MV-4-11 (cell line): Measurements from ENCODE around the gene ERFE.
"Not testable (repeated sequence)": the region's sequence is repeated elsewhere in the genome, so short reads cannot be mapped to it uniquely, and the experiment has no call there.

Experiments
- DNase-seq: peaks from one replicate; lab custom pipeline; 2025; lab: John Stamatoyannopoulos, UW

Gene ERFE

DNA sequence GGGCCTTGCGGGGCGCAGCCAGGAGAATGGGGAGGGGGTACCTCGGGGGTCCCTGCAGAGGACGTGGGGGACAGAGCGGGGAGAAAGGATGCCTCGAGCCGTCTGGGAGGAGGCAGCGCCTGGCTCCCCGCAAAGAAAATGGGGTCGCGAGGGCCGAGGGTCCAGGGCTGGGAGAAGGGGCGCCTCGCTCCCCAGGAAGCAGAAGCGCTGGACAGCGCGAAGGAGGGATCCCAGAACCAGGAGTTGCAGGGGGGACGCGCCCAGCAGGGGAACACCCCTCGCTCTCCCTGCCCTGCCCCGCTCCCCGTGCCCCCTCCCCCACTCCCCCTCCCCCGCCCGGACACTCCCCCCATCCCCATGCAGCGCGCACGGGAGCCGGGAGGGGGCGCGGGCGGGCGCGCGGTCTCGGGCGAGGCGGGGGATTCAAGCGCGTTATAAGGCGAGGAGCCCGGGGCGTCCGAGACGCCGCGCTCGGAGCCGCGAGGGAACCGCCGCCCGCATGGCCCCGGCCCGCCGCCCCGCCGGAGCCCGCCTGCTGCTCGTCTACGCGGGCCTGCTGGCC, at the start of gene ERFE:
Gene ERFE, plus strand, starts transcription at position 462 of the 562 bp plus-strand sequence. Its CDS starts 38 bp downstream, at position 500.
- peak; percentile 4 for DNase-seq

DNA sequence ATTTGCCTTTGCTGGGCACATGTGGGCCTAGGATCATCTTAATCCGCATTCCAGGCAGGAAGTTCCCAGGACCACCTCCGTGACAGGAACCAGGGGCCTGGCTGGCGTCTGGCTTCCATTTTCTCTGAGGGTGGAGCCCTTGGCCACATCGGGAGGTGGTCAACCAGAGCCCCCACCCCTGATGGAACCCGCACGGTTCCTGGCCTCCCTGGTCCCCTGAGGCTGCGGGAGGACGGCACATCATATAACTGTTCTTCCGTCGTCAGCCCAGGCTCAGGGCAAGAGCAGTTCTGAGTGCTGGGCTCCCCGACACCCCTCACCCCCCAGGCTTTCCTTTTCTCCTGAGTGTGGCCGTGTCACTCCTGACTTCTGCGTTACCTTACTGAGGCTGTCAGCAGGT, 45.2 kb upstream of the ERFE start:
- DNase-seq, result no peak

DNA sequence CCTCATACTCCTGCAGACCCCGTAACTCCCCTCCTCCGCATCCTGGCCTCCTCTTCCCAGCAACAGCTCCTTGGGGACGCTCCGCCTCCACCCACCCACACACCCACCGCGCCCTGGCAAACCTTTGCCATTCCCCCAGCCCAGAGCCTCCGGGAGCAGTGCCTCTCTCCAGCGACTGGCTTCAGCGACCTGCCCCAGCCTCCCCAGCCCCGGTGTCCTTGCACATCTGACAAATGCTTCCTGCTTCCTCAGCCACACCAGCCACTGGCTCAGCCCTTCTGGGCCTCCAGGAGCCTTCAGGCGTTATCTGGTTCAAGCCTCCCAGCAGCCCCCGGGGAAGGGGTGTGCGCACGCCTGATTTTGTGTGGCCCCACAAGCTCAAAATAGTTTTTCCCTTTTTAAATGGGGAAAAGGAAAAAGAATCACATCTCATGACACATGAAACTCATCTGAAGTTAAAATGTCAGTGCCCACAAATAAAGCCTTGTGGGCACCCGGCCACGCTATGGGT, 44.4 kb upstream of the ERFE start:
- no peak for DNase-seq

- DNase-seq, result no peak
Measured at GRCh38 chr2:238114851-238115660, 43.7 kb upstream of the ERFE start.

DNA sequence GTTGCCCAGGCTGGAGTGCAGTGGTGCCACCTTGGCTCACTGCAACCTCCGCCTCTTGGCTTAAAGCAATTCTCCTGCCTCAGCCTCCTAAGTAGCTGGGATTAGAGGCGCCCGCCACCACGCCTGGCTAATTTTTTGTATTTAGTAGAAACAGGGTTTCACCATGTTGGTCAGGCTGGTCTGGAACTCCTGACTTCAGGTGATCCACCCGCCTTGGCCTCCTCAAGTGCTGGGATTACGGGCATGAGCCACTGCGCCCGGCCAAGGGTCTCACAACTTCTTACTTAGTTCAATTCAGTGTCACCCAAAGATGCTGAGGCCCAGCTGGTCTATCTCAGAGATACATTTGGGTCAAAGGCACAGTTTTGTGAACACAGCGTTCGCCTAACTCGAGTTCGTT, 43.1 kb upstream of the ERFE start:
- DNase-seq, result not testable (repeated sequence)

- DNase-seq, result no peak
Measured at GRCh38 chr2:238116298-238117198, 42.2 kb upstream of the ERFE start.

GRCh38 chr2:238117199-238118154, 41.3 kb upstream of the ERFE start:
- DNase-seq, result peak; percentile 48

DNA sequence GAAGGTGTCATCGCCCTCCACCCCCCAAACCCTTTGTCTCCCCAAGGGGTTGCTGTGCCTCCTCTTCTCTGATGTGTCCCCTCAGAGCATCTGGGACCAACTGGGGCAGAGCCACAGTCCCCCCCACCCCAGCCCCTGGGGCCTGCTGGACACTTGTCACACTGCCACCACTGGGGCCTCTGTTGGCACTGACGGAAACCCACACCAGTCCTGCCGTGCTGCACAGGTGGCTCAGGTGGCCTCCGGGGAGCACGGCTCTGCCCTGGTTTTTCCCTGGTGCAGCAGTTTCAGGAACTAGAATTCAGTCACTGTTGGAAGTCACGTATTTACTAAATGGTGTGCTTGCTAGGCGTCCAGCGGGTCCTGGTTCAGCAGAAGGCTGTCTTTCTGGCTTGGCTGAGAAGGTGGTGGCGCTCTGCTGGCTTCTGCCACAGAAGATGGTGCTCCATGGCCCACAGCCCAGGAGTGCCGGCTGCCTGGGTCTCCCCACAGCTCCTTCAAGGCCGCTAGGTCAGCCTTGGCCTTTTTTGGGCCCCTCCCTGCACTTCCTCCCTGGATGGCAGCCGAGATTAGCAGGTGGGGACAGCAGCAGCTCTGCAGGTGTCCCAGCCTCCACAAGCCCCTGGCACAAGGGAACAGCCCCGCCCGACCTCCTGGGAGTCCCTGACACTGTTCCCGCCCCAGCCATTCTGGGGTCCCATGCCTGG, 38.9 kb upstream of the ERFE start:
- no peak for DNase-seq

GRCh38 chr2:238120463-238121298, 38.1 kb upstream of the ERFE start:
- no peak for DNase-seq

GRCh38 chr2:238121511-238122286, 37.1 kb upstream of the ERFE start:
- DNase-seq, result no peak

DNA sequence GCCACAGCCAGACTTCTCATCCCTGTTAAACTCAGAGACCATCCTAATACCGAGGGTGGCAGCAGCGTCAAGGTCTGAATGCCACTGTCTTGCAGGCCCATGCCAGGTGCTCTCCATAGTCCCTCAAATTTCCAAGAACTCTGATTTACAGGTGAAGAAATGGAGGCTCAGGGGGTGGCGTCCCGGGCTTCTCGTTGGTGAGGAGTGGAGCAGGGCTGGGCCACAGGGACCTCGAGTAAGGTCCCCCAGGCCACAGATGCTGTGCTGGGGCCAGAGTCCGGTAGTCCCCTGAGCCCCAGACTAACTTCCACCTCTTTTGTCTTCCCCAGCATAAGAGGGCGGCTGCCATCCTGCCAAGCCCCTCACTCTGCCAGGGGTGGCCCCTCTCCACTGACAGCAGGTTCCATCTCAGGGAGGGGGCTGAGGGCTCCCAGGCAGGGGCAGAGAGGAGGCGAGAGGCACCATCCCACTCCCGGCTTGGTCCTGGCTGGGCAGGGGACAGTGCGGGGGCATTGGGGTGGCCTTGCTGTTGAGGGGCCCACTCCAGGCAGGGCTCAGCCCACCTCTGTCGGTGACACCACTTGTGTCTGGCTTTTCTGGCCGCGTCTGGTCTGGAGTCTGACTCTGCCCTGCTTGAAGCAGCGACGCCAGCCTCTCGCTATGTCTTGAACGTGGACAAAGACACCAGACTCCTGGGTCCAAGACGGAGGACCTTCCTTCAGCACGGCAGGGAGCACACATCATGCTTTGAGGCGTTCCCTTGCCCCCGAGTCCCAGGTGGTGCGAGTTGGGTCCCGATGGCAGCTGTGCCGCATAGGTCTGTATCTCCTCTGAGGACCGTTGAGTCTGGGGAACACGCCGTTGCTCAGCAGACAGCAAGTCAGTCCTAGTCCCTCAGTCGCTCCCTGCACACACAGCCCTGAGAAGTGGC, 36.2 kb upstream of the ERFE start:
- no peak for DNase-seq

- no peak for DNase-seq
Measured at GRCh38 chr2:238123218-238123971, 35.4 kb upstream of the ERFE start.

GRCh38 chr2:238123991-238124470, 34.7 kb upstream of the ERFE start:
- DNase-seq, result no peak

DNA sequence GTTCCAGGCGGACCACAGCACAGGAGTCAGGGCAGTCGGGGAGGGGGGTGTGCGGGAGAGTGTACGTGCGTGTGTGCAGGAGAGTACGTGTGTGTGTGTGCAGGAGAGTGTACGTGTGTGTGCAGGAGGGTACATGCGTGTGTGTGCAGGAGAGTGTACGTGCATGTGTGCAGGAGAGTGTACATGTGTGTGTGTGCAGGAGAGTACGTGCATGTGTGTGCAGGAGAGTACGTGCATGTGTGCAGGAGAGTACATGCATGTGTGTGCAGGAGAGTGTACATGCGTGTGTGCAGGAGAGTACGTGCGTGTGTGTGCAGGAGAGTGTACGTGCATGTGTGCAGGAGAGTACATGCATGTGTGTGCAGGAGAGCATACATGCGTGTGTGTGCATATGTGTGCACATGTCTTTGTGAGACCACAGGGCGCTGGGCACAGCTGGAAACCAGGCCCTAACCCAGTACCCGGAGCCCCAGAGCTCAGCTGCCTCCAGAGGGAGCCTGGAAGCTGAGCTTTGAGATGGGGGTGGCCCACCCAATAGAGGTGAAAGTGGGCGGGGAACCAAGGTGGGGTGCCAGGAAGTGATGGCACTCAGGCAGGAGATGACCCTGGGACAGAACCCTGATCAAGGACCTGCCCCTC, 34.2 kb upstream of the ERFE start:
- DNase-seq, result no peak

DNA sequence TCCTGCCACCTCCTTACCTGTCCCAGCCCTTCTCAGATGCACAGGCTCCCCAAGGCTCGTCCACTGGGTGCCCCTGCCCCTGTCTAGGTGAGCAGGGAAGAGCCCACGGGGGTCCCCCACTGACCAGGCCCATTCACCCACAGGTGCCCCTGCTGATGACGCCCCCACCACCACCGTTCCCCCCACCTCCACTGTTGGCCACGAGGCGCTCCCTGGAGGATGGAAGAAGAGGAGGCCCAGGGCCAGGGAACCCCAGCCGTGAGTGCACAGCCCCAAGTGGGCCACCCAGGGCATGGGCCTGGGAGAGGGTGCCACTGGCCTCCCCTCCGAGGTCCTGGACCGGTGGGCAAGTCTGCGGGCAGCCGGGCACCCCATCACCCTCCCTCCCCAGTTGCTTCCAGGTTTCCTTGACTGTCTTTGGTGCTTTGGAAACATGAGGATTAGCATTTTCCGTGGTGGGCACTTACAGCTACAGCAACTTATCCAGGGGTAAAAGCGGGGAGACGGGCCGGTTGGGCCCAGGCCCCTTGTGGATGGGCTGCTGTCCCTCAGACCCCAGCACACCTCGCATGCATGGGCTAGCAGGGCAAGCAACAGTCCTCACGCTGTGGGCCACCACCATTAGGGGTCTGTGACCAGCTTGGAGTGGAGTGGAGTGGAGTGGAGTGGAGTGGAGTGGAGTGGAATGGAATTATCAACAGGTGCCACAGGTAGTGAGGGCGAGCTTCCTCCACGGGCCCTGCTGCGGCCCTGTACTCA, 33.5 kb upstream of the ERFE start:
- DNase-seq, result no peak

- no peak for DNase-seq
Measured at GRCh38 chr2:238126338-238126737, 32.4 kb upstream of the ERFE start.
